Suprapubic skin (tissue), 4 donors: ENCODE data around the gene FGF1. TPM values are rescaled to one million over a fixed set of nuclear protein-coding genes. Genes with fewer than 3 reads are reported as not detected.

ENCODE experiments used
- DNase-seq, 2 donors: peaks; one replicate each; pipeline ENCODE4 v3.0.0-alpha.2; 2019; ENCODE audit warnings: low spot score in 2 of 2
- H3K27ac ChIP-seq: fragments of 200-600 bp; sonication (generic); one replicate; pipeline ENCODE4 v1.5.1; 2019
- H3K27me3 ChIP-seq: fragments of 200-600 bp; sonication (generic); one replicate; pipeline ENCODE4 v1.5.1; 2019
- H3K36me3 ChIP-seq: fragments of 200-600 bp; sonication (generic); one replicate; pipeline ENCODE4 v1.5.1; 2019
- H3K4me1 ChIP-seq: fragments of 200-600 bp; sonication (generic); one replicate; pipeline ENCODE4 v1.5.1; 2019
- H3K4me3 ChIP-seq: fragments of 200-600 bp; sonication (generic); one replicate; pipeline ENCODE4 v1.5.1; 2019; ENCODE audit warnings: mild to moderate bottlenecking
- H3K9me3 ChIP-seq: fragments of 200-600 bp; sonication (generic); one replicate; pipeline ENCODE4 v1.5.1; 2019
- EP300 ChIP-seq: sonication (generic); formaldehyde crosslinking; IDR thresholded peaks from one replicate; pipeline ENCODE4 v1.6.1; 2017; ENCODE audit warnings: antibody characterized with exemption
- POLR2A ChIP-seq, 2 donors: fragments of 450-650 bp; IDR thresholded peaks; one replicate each; pipeline ENCODE4 v1.6.1; 2017; ENCODE audit warnings: antibody characterized with exemption in 2 of 2, mild to moderate bottlenecking in 2 of 2, moderate library complexity in 2 of 2
- POLR2AphosphoS5 ChIP-seq, 3 donors: sonication (generic); formaldehyde crosslinking; IDR thresholded peaks; one replicate each; pipeline ENCODE4 v1.6.1; 2017; ENCODE audit warnings: antibody characterized with exemption in 3 of 3
- WGBS: methylation state at CpG from one replicate; pipeline ENCODE4 v1.1.5; 2018; 5-methylcytosine and 5-hydroxymethylcytosine counted together
- total RNA-seq, 4 donors: library from RNA; depleted of rRNA; stranded (reverse); fragments of >200 nt; gene quantifications; one replicate each; pipeline ENCODE4 v1.1.0, GENCODE V29; 2016
- TF ChIP-seq, protein P1 (sequence below), 2 donors: fragments of 200-600 bp in 1 of 2; fragments of 450-650 bp in 1 of 2; sonication (generic) in 1 of 2; IDR thresholded peaks; one replicate each; pipeline ENCODE4 v1.5.1; 2016 to 2019; ENCODE audit warnings: antibody characterized with exemption in 2 of 2, mild to moderate bottlenecking in 1 of 2, moderate library complexity in 1 of 2

FGF1 gene
- total RNA-seq, 4 donors from 2014 or later = 0.48 to 2.5 (median 1.9) TPM

DNA sequence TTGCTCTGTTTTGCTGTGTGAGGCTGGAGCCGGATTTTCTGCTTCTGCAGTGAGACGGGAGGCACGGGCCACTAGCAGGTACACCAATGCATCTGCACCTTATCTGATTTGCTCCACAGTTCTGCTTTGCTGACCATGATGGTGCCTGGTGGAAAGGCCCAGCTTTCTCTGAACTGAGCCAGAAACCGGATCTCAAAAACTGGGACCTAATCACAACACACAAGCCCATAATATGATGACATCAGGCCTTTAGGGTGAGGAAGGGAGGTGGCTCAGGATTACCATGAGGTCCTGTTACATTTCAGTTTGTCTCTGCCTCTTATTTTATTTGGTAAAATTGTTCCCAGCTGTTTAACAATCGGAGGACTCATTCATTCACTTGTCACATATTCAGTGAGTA lies 49.8 kb downstream of the FGF1 start:
- H3K27ac ChIP-seq = no peak overlapping the region
- H3K9me3 ChIP-seq = no peaks in the 10 kb centered on the region
- WGBS = 84% methylated on average over 5 of the region's 5 CpGs
- no peaks in the 10 kb centered on the region for H3K36me3 ChIP-seq
- peaks cover 4% of the 10 kb centered on the region for H3K27me3 ChIP-seq
- DNase-seq = no peak
- H3K4me1 ChIP-seq = no peaks in the 10 kb centered on the region
- no peak for TF ChIP-seq POLR2A (IDR thresholded peaks at IDR 0.05)
- no peak for TF ChIP-seq EP300
- TF ChIP-seq, protein P1, sequence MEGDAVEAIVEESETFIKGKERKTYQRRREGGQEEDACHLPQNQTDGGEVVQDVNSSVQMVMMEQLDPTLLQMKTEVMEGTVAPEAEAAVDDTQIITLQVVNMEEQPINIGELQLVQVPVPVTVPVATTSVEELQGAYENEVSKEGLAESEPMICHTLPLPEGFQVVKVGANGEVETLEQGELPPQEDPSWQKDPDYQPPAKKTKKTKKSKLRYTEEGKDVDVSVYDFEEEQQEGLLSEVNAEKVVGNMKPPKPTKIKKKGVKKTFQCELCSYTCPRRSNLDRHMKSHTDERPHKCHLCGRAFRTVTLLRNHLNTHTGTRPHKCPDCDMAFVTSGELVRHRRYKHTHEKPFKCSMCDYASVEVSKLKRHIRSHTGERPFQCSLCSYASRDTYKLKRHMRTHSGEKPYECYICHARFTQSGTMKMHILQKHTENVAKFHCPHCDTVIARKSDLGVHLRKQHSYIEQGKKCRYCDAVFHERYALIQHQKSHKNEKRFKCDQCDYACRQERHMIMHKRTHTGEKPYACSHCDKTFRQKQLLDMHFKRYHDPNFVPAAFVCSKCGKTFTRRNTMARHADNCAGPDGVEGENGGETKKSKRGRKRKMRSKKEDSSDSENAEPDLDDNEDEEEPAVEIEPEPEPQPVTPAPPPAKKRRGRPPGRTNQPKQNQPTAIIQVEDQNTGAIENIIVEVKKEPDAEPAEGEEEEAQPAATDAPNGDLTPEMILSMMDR (IDR thresholded peaks at IDR 0.05) = no peak
- TF ChIP-seq POLR2AphosphoS5 (IDR thresholded peaks at IDR 0.05) = no peak
- H3K4me3 ChIP-seq = no peak overlapping the region

DNA sequence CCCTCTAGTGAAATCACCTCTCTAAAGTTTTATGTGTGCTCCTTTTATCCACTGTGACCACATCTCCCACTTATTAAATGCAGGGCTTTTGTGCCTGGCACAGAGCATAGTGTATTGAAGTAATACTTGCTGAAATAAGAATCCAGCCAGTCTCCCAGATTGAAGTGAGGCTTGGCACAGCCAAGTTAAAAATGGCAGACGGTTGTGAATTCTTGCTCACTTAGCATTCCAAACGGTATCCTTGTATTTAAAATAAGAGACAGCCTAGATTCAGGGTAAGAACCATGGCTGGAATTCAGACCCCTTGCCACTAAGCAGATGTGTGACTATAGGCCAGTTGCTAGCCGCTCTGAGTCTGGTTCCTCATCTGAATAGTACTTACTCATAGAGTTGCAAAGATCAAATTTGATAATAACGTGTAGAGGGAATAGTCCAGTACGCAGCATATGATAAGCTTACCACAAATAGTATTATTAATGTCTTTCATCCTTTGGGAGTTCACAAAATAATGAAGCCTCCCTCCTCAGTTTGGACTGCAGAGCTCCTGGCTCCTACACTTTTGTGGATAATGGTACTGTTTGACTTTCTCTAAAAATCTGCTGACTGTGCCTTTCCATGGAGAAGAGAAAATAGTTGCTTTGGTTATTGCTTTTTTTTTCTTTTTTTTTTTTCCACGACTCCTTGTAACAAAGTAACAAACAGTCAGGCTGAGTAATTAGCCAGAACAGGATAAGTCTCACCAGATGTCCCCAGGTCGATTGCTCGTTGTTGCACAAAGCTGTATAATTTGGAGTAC lies 51.5 kb downstream of the FGF1 start:
- H3K4me3 ChIP-seq = no peak overlapping the region
- TF ChIP-seq POLR2AphosphoS5 (IDR thresholded peaks at IDR 0.05) (no peak), POLR2A (IDR thresholded peaks at IDR 0.05) (no peak), EP300 (no peak)
- TF ChIP-seq, protein P1 (IDR thresholded peaks at IDR 0.05) = no peak
- H3K36me3 ChIP-seq = no peaks in the 10 kb centered on the region
- no peak overlapping the region for H3K27ac ChIP-seq
- DNase-seq = no peak
- H3K4me1 ChIP-seq = no peaks in the 10 kb centered on the region
- H3K9me3 ChIP-seq = no peaks in the 10 kb centered on the region
- WGBS = 67% methylated on average over 8 of the region's 8 CpGs
- no peaks in the 10 kb centered on the region for H3K27me3 ChIP-seq

DNA sequence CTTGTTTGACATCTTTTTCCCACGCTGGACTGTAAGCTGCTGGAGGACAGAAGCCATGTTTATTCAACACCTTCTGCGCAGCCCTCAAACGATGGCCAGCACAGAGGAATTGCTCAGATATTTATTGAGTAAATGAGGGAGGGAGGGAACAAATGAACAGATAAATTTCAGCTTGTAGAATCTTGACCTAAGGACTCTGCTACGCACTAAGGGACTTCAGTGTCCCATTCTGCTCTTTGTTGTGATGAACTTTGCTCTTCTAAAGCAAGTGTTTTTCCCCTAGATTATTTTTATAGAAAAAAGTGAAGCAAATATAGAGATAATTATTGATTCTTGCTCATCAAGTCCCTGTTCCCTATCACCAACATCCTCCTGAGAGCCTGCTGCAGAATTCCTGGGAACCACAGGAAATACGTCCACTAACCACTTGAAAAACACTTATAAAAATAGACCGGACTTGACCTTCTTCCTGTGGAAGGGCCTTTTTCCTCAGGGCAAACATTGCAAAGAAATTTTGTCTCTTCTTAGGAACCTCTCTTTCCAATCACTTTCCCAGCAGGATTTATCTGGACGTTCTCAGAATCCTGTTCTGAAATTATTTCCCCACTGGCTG lies 54.9 kb downstream of the FGF1 start:
- H3K36me3 ChIP-seq = no peaks in the 10 kb centered on the region
- no peak overlapping the region for H3K4me3 ChIP-seq
- DNase-seq = no peak
- no peak overlapping the region for H3K27ac ChIP-seq
- 79% methylated on average over 7 of the region's 7 CpGs for WGBS
- no peaks in the 10 kb centered on the region for H3K9me3 ChIP-seq
- H3K4me1 ChIP-seq = no peaks in the 10 kb centered on the region
- H3K27me3 ChIP-seq = no peaks in the 10 kb centered on the region
- TF ChIP-seq, protein P1 (IDR thresholded peaks at IDR 0.05) = no peak
- no peak for TF ChIP-seq POLR2AphosphoS5 (IDR thresholded peaks at IDR 0.05)
- no peak for TF ChIP-seq POLR2A (IDR thresholded peaks at IDR 0.05)
- TF ChIP-seq EP300 = no peak

DNA sequence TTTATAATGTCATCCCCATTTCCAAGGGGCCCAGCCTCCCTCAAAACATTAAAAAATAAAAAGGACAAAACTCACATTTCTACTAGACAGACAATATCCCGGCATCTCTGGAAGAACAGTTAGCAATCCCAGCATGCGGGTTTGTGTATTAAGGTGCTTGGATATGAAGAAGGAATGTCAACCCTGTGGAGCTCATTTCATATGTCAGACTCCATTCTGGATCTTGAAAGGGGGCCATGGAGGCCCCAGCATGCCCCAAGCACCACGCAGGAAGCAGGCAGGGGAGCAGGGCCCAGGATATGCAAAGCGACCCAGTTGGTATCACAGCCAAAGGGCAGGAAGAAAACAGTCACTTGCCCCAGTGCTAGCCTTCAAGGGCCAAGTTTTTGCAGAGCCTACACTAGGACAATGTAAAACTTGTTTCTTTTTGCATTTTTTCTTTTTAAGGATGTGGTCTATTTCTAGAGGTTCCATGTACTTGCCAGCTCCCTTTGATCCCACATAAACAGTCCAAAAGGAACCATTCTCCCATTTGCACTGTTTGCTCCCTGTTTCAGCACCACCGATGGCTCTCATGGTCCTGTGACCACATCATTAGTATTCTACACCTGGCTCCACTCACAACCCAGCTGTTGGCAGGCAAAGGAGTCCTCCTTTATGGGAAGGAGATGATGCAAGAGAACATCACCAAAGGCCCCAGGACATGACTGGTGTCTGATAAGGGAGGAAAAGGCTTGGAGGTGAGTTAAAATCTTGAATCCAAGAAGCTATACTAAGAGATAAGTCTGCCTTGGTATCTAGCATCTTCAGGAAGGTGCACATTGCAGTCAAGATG lies 58.3 kb downstream of the FGF1 start:
- Histone ChIP-seq H3K27me3 (no peaks in the 10 kb centered on the region), H3K4me1 (no peaks in the 10 kb centered on the region), H3K36me3 (no peaks in the 10 kb centered on the region), H3K27ac (no peak overlapping the region), H3K4me3 (no peak overlapping the region), H3K9me3 (no peaks in the 10 kb centered on the region)
- no peak for DNase-seq
- TF ChIP-seq POLR2A (IDR thresholded peaks at IDR 0.05) (no peak), POLR2AphosphoS5 (IDR thresholded peaks at IDR 0.05) (no peak), EP300 (no peak)
- TF ChIP-seq, protein P1 (IDR thresholded peaks at IDR 0.05) = no peak
- WGBS = 83% methylated on average over 5 of the region's 5 CpGs

DNA sequence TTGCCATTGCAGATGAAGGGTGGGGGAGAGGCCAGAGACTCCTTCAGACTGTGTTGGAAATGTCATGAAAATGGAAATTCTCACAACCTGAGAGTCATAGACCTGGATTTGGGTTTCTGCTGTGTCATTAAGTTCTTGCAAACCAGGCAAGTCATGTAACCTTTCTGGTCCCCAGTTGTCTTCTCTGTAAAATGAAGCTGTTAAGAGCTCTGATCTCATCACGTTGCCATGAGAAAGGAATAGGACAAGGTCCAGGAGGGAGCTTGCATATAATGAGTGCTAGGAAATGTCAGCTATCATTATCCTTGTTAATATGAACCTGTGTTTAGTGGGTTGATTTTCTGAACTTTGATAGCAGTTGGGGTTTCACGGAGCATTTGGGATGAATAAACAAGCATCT lies 59.1 kb downstream of the FGF1 start:
- no peak for DNase-seq
- H3K4me1 ChIP-seq = no peaks in the 10 kb centered on the region
- WGBS = 78% methylated on average over 2 of the region's 2 CpGs
- H3K36me3 ChIP-seq = no peaks in the 10 kb centered on the region
- H3K9me3 ChIP-seq = no peaks in the 10 kb centered on the region
- TF ChIP-seq POLR2A (IDR thresholded peaks at IDR 0.05) (no peak), POLR2AphosphoS5 (IDR thresholded peaks at IDR 0.05) (no peak)
- TF ChIP-seq, protein P1 (IDR thresholded peaks at IDR 0.05) = no peak
- no peak overlapping the region for H3K4me3 ChIP-seq
- H3K27me3 ChIP-seq = no peaks in the 10 kb centered on the region
- H3K27ac ChIP-seq = no peak overlapping the region
